OCI-LY1 (cell line): ENCODE measurements around the gene ITGA2.

ENCODE experiments used
- H2AFZ ChIP-seq: fragments of 200-600 bp; sonication (generic), shearing (Covaris generic); 2 replicates; pipeline ENCODE4 v1.6.0; 2014; ENCODE audit warnings: antibody characterized with exemption, mild to moderate bottlenecking, low read length
- H3F3A ChIP-seq: fragments of 200-600 bp; sonication (generic), shearing (Covaris generic); 2 replicates; pipeline ENCODE4 v1.6.0; 2014; ENCODE audit warnings: mild to moderate bottlenecking, antibody characterized with exemption, low read length, moderate library complexity; ENCODE audit not compliant: insufficient read depth
- H3K27ac ChIP-seq: fragments of 200-600 bp; sonication (generic); 2 replicates; pipeline ENCODE4 v1.5.1; 2014; ENCODE audit warnings: low read length, mixed run types, mild to moderate bottlenecking, low read depth; ENCODE audit not compliant: poor library complexity, severe bottlenecking
- H3K27me3 ChIP-seq: fragments of 200-600 bp; sonication (generic); 2 replicates; pipeline ENCODE4 v1.6.0; 2014; ENCODE audit warnings: antibody characterized with exemption, mild to moderate bottlenecking, low read length, moderate library complexity; ENCODE audit not compliant: insufficient read depth
- H3K36me3 ChIP-seq: fragments of 200-600 bp; sonication (generic); 2 replicates; pipeline ENCODE4 v1.6.1; 2014; ENCODE audit warnings: mild to moderate bottlenecking, antibody characterized with exemption, low read length, moderate library complexity, mixed read lengths; ENCODE audit not compliant: insufficient read depth
- H3K4me1 ChIP-seq: fragments of 200-600 bp; sonication (generic); 2 replicates; pipeline ENCODE4 v1.5.1; 2014; ENCODE audit warnings: mild to moderate bottlenecking, low read length, moderate library complexity; ENCODE audit not compliant: insufficient read depth, severe bottlenecking
- H3K4me2 ChIP-seq: fragments of 200-600 bp; sonication (generic), shearing (Covaris generic); 2 replicates; pipeline ENCODE4 v1.6.1; 2014; ENCODE audit warnings: low read length
- H3K4me3 ChIP-seq: fragments of 200-600 bp; sonication (generic); 2 replicates; pipeline ENCODE4 v1.5.1; 2014; ENCODE audit warnings: low read length, low read depth, mild to moderate bottlenecking, mixed read lengths; ENCODE audit not compliant: poor library complexity, severe bottlenecking
- H3K79me2 ChIP-seq: fragments of 200-600 bp; shearing (Covaris generic); 2 replicates; pipeline ENCODE4 v1.6.1; 2016; ENCODE audit warnings: mixed run types, low read length, mixed read lengths; ENCODE audit not compliant: insufficient read depth
- H3K9ac ChIP-seq: fragments of 200-600 bp; sonication (generic), shearing (Covaris generic); 2 replicates; pipeline ENCODE4 v1.6.1; 2014; ENCODE audit warnings: mild to moderate bottlenecking, low read length, mixed read lengths
- H3K9me2 ChIP-seq: fragments of 200-600 bp; sonication (generic), shearing (Covaris generic); 2 replicates; pipeline ENCODE4 v1.6.1; 2014; ENCODE audit warnings: low read depth, mild to moderate bottlenecking, low read length, mixed read lengths
- H3K9me3 ChIP-seq: fragments of 200-600 bp; shearing (Covaris generic); 2 replicates; pipeline ENCODE4 v1.6.1; 2014; ENCODE audit warnings: low read length, mixed read lengths
- H4K20me1 ChIP-seq: fragments of 200-600 bp; sonication (generic), shearing (Covaris generic); 2 replicates; pipeline ENCODE4 v1.6.0; 2016; ENCODE audit warnings: mild to moderate bottlenecking, low read length; ENCODE audit not compliant: insufficient read depth
- EZH2 ChIP-seq: fragments of 200-600 bp; sonication (generic), shearing (Covaris generic); IDR thresholded peaks from 2 replicates; pipeline ENCODE4 v1.8.0; 2017; ENCODE audit warnings: borderline replicate concordance, mixed run types, mild to moderate bottlenecking, antibody characterized with exemption, low read length, moderate library complexity, mixed read lengths
- TF ChIP-seq, protein P1 (sequence below): fragments of 200-600 bp; sonication (generic), shearing (Covaris generic); IDR thresholded peaks from 2 replicates; pipeline ENCODE4 v1.5.1; 2017; ENCODE audit warnings: mild to moderate bottlenecking, antibody characterized with exemption, low read length, moderate library complexity, mixed read lengths

The ITGA2 gene

DNA sequence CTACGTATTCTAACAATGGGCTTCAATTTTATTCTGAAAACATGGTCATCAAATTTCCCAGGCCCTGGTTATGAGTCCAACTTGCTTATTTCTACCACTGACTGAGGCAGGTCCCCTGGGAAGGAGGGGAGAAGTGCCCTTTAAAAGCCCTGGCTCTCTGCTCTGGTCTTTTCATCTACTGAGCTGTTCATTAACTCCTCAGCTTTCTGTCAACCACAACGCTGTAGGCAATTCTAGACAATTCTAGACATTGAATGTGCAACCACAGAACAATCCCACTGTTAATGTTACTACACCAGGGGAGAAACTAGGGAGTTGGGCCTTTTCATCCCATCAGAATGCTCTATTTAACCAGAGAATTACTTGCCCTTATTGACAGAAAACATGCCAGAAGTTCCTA, 110.4 kb downstream of the ITGA2 start:
- Histone ChIP-seq H2AFZ (no peak overlapping the region), H3K4me3 (no peak overlapping the region), H3K27me3 (no peaks in the 10 kb centered on the region), H4K20me1 (no peaks in the 10 kb centered on the region), H3K36me3 (peaks cover 58% of the 10 kb centered on the region; the same call in 1 of the 2 replicates), H3K27ac (no peak overlapping the region), H3K9me3 (no peaks in the 10 kb centered on the region), H3F3A (no peaks in the 10 kb centered on the region), H3K4me2 (no peak overlapping the region), H3K9ac (no peak overlapping the region), H3K79me2 (no peaks in the 10 kb centered on the region), H3K4me1 (no peaks in the 10 kb centered on the region), H3K9me2 (no peaks in the 10 kb centered on the region)
- TF ChIP-seq, protein P1, sequence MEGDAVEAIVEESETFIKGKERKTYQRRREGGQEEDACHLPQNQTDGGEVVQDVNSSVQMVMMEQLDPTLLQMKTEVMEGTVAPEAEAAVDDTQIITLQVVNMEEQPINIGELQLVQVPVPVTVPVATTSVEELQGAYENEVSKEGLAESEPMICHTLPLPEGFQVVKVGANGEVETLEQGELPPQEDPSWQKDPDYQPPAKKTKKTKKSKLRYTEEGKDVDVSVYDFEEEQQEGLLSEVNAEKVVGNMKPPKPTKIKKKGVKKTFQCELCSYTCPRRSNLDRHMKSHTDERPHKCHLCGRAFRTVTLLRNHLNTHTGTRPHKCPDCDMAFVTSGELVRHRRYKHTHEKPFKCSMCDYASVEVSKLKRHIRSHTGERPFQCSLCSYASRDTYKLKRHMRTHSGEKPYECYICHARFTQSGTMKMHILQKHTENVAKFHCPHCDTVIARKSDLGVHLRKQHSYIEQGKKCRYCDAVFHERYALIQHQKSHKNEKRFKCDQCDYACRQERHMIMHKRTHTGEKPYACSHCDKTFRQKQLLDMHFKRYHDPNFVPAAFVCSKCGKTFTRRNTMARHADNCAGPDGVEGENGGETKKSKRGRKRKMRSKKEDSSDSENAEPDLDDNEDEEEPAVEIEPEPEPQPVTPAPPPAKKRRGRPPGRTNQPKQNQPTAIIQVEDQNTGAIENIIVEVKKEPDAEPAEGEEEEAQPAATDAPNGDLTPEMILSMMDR, result no peak
- no peak for TF ChIP-seq EZH2

DNA sequence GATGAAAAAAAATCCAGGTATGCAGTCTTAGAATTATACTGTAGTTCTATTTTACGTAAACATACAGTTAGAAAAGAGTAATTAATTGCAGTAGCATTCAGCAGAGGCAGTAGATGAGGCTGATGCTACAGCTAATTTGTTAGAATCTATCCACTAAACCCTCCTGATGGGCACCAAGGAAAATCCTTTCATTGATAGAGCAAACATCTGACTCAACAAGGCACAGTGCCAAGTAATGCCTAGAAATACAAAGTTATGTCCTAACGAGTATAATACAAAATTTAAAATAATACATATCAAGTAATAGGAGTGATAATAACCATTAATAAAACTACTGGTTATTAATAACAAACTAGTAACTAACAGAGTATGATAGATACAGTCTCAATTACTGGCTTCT, 111.5 kb downstream of the ITGA2 start:
- Histone ChIP-seq H3K4me1 (no peaks in the 10 kb centered on the region), H3K4me2 (no peak overlapping the region), H4K20me1 (no peaks in the 10 kb centered on the region), H2AFZ (no peak overlapping the region), H3K9ac (no peak overlapping the region), H3K27ac (no peak overlapping the region), H3K79me2 (no peaks in the 10 kb centered on the region), H3K9me2 (no peaks in the 10 kb centered on the region), H3K36me3 (peaks cover 69% of the 10 kb centered on the region), H3K27me3 (no peaks in the 10 kb centered on the region), H3K9me3 (no peaks in the 10 kb centered on the region), H3K4me3 (no peak overlapping the region), H3F3A (no peaks in the 10 kb centered on the region)
- TF ChIP-seq, protein P1, result no peak
- TF ChIP-seq EZH2, result no peak

DNA sequence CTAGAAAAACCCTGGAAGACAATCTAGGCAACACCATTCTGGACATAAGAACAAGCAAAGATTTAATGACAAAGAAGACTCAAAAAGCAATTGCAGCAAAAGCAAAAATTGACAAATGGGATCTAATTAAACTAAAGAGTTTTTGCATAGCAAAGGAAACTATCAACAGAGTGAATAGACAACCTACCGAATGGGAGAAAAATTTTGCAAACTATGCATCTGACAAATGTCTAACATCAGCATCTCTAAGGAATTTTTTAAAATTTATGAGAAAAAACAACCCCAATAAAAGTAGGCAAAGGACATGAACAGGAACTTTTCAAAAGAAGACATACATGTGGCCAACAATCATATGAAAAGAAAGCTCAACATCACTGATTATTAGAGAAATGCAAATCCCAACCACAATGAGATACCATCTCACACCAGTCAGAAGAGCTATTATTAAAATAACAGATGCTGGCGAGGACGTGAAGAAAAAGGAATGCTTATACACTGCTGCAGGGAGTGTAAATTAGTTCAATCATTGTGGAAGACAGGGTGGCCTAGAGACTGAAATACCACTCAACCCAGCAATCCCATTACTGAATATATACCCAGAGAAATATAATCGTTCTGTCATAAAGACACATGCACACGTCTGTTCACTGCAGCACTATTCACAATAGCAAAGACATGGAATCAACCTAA, 116.6 kb downstream of the ITGA2 start:
- no peaks in the 10 kb centered on the region for H3K9me3 ChIP-seq
- peaks cover 55% of the 10 kb centered on the region for H3K36me3 ChIP-seq
- peaks cover 25% of the 10 kb centered on the region for H3K4me1 ChIP-seq

More for the DNA sequence above, 116.6 kb downstream of the ITGA2 start:
- Histone ChIP-seq H3K79me2 (no peaks in the 10 kb centered on the region), H3K9ac (no peak overlapping the region), H3K27me3 (no peaks in the 10 kb centered on the region), H4K20me1 (no peaks in the 10 kb centered on the region), H3K4me3 (no peak overlapping the region), H3F3A (no peaks in the 10 kb centered on the region), H2AFZ (no peak overlapping the region), H3K9me2 (no peaks in the 10 kb centered on the region), H3K27ac (no peak overlapping the region), H3K4me2 (no peak overlapping the region)
- TF ChIP-seq, protein P1, result no peak
- TF ChIP-seq EZH2, result no peak
